ENCODE results near the gene NT5C1A.

Gene NT5C1A

GRCh38 chr1:39656391-39656790 is 15.5 kb downstream of the NT5C1A start:
- no peak for TF ChIP-seq CTCF (IDR thresholded peaks at IDR 0.05; ENCODE audit: extremely low read depth, insufficient read depth, missing control alignments)
- DNase-seq (ENCODE audit: low spot score) = no peak
- in situ Hi-C loops (cut with MboI; ENCODE audit: low pct_unique_long_range_greater_than_20kb, low sequenced_read_pairs, unreplicated experiment) = no loop called here

DNA sequence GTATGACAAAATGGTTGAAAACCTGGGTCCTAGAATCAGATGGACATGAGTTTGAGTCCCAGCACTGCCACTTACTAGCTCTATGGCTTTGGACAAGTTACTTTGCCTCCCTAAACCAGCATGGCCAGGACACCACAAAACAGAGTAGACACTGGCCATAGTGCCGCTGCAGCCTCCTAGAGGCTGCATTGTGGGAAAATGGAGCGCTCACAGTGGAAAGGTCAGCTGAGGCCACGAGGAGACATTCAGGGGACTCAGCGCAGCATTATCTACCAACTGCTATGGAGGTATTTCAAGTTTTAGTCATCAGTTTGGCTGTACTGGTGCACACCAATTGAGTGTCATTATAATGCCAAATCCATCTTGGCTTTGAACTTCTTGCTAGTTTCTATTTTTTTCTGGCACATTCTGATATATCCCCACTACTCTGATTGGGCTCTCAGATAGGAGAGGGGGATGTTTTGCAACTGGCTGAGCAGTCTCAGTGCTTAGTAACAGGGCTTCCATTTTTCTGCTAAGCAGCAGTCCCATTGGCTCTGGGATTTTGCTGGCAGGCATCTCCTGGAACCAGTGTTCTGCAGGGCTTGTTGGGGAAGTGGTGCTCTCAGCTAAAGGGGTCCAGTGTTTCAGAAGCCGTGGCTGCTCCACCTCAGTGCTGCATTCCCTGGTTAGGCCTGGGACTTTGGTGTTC is 16.2 kb downstream of the NT5C1A start:
- DNase-seq (ENCODE audit: low spot score) = no peak
- TF ChIP-seq CTCF (IDR thresholded peaks at IDR 0.05; ENCODE audit: extremely low read depth, insufficient read depth, missing control alignments) = no peak
- in situ Hi-C loops (cut with MboI; ENCODE audit: low pct_unique_long_range_greater_than_20kb, low sequenced_read_pairs, unreplicated experiment) = no loop called here

GRCh38 chr1:39654291-39654690 is 17.6 kb downstream of the NT5C1A start:
- TF ChIP-seq CTCF (IDR thresholded peaks at IDR 0.05; ENCODE audit: extremely low read depth, insufficient read depth, missing control alignments) = no peak
- in situ Hi-C loops (cut with MboI; ENCODE audit: low pct_unique_long_range_greater_than_20kb, low sequenced_read_pairs, unreplicated experiment) = no loop called here

GRCh38 chr1:39653546-39654031 is 18.3 kb downstream of the NT5C1A start:
- peak; percentile 70 for DNase-seq (ENCODE audit: low spot score)
- TF ChIP-seq CTCF (IDR thresholded peaks at IDR 0.05; ENCODE audit: extremely low read depth, insufficient read depth, missing control alignments) = peak; percentile 89
- in situ Hi-C loops (cut with MboI; ENCODE audit: low pct_unique_long_range_greater_than_20kb, low sequenced_read_pairs, unreplicated experiment) = no loop called here

More at GRCh38 chr1:39654291-39654690, 17.6 kb downstream of the NT5C1A start:
- no peak for DNase-seq (ENCODE audit: low spot score)

DNA sequence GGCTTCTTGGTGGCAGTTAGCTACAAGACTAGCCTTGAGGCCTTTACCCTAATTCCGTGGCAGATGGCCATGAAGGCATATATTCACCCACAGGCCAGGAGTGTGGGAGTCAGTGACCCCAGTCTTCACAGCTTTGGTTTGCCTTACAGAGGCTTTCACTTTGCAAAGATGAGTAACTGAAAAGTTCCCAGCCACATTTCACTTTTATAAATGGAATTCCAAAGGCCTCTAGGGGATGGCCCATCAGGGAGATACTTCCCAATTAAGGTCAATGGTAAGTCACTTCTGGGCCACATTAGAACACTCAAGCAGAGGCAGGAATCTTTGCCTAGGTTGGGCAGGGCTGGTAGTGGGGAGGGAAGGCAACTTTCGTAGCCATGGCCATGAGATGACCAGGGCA is 19.4 kb downstream of the NT5C1A start:
- DNase-seq (ENCODE audit: low spot score) = no peak
- no peak for TF ChIP-seq CTCF (IDR thresholded peaks at IDR 0.05; ENCODE audit: extremely low read depth, insufficient read depth, missing control alignments)
- in situ Hi-C loops (cut with MboI; ENCODE audit: low pct_unique_long_range_greater_than_20kb, low sequenced_read_pairs, unreplicated experiment) = no loop called here

GRCh38 chr1:39652105-39652504 is 19.8 kb downstream of the NT5C1A start:
- in situ Hi-C loops (cut with MboI; ENCODE audit: low pct_unique_long_range_greater_than_20kb, low sequenced_read_pairs, unreplicated experiment) = no loop called here
- no peak for DNase-seq (ENCODE audit: low spot score)
- no peak for TF ChIP-seq CTCF (IDR thresholded peaks at IDR 0.05; ENCODE audit: extremely low read depth, insufficient read depth, missing control alignments)
